ENCODE data around the gene TEX14. TPM values are rescaled to one million over a fixed set of nuclear protein-coding genes. Genes with fewer than 3 reads are reported as not detected.

Gene TEX14
- total and polyA plus RNA-seq, 10 of the 15 experiments (the other 5 are each of a cell fraction or from before 2014, with no cell fraction given): 0.15 to 1.3 (median 0.66) TPM

GRCh38 chr17:58585554-58585953 lies 106.3 kb downstream of the TEX14 start:
- ChIA-PET SMC1A (ENCODE audit: uncharacterized antibody, unreplicated experiment) (interaction anchor here (1.1 to 7.5 kb wide), 7 partner anchors 8 to 419 kb away, joined by 3 to 53 read pairs (median 5); partner anchors contain the start of genes RAD51C and TEX14), POLR2A (interaction anchor here (0.6 to 0.7 kb wide), 2 partner anchors 20 to 67 kb away, joined by 4 read pairs; no protein-coding TSS in a partner anchor), RAD21 (ENCODE audit: unreplicated experiment) (interaction anchor here (0.5 to 5.0 kb wide), 4 partner anchors 45 to 420 kb away, joined by 3 to 26 read pairs (median 4); no protein-coding TSS in a partner anchor), CTCF (interaction anchor here (0.6 to 5.7 kb wide), 6 partner anchors 8 to 419 kb away, joined by 3 to 65 read pairs (median 14); no protein-coding TSS in a partner anchor)
- Histone ChIP-seq H3K4me2 (ENCODE audit: control insufficient read depth, insufficient read depth) (no peak overlapping the region), H4K20me1 (ENCODE audit: control insufficient read depth, insufficient read depth) (no peaks in the 10 kb centered on the region), H3K27me3 (replicated peaks in 1 of 2; ENCODE audit: control insufficient read depth in 2 of 2, insufficient read depth in 2 of 2, low read length in 1 of 2) (no peaks in the 10 kb centered on the region), H3K4me3 (no peak overlapping the region), H2AFZ (ENCODE audit: control insufficient read depth, low read depth, low read length) (no peak overlapping the region), H3K36me3 (ENCODE audit: control insufficient read depth in 2 of 2, insufficient read depth in 2 of 2, low read length in 1 of 2) (no peaks in the 10 kb centered on the region), H3K9ac (ENCODE audit: control insufficient read depth, insufficient read depth, low read length) (no peak overlapping the region), H3K9me3 (replicated peaks; ENCODE audit: control insufficient read depth, insufficient read depth, low read length) (no peaks in the 10 kb centered on the region), H3K27ac (ENCODE audit: control insufficient read depth, insufficient read depth) (no peak overlapping the region), H3K79me2 (ENCODE audit: control insufficient read depth, insufficient read depth, low read length) (no peaks in the 10 kb centered on the region), H3K4me1 (ENCODE audit: control insufficient read depth, insufficient read depth, low read length) (no peaks in the 10 kb centered on the region)
- FAIRE-seq: no peak
- in situ Hi-C loops (cut with MboI): no loop called here
- DNase-seq (ENCODE audit: low read depth, low spot score): no peak
- intact Hi-C loops (cut with micrococcal nuclease; ENCODE audit: unreplicated experiment): loop anchor here (5.0 kb wide), 1 partner anchor 122 kb away; no protein-coding TSS in a partner anchor
- WGBS (ENCODE audit: insufficient coverage, insufficient replicate concordance, low lambda C conversion rate, missing lambda C conversion rate): 56% methylated on average over 9 of the region's 10 CpGs
- no peak for ATAC-seq
- BruUV-seq (replicated peaks): no TSS peak
- TF ChIP-seq ZSCAN29 (IDR thresholded peaks at IDR 0.05): no peak
- no peak for TF ChIP-seq POLR2AphosphoS2 (IDR thresholded peaks at IDR 0.05; ENCODE audit: low read depth, low read length)
- no peak for TF ChIP-seq MLLT1 (IDR thresholded peaks at IDR 0.05)
- no peak for TF ChIP-seq NFIC (IDR thresholded peaks at IDR 0.05; ENCODE audit: low read depth, low read length)
- TF ChIP-seq NFYB (IDR thresholded peaks at IDR 0.05; ENCODE audit: insufficient read depth, low read depth, low read length): no peak
- TF ChIP-seq GABPA (IDR thresholded peaks at IDR 0.05; ENCODE audit: low read depth): no peak
- TF ChIP-seq RELB (IDR thresholded peaks at IDR 0.05; ENCODE audit: low read depth): no peak
- TF ChIP-seq SP1 (IDR thresholded peaks at IDR 0.05; ENCODE audit: low read depth, low read length): no peak
- no peak for TF ChIP-seq IKZF1 (conservative IDR thresholded peaks at IDR 0.05)
- TF ChIP-seq FOXK2 (IDR thresholded peaks at IDR 0.05): no peak
- no peak for TF ChIP-seq SMAD5 (IDR thresholded peaks at IDR 0.05; ENCODE audit: low read depth)
- no peak for TF ChIP-seq RB1 (IDR thresholded peaks at IDR 0.05; ENCODE audit: borderline replicate concordance)
- TF ChIP-seq, protein P1, sequence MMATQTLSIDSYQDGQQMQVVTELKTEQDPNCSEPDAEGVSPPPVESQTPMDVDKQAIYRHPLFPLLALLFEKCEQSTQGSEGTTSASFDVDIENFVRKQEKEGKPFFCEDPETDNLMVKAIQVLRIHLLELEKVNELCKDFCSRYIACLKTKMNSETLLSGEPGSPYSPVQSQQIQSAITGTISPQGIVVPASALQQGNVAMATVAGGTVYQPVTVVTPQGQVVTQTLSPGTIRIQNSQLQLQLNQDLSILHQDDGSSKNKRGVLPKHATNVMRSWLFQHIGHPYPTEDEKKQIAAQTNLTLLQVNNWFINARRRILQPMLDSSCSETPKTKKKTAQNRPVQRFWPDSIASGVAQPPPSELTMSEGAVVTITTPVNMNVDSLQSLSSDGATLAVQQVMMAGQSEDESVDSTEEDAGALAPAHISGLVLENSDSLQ (IDR thresholded peaks at IDR 0.05): no peak
- no peak for TF ChIP-seq SUZ12 (IDR thresholded peaks at IDR 0.05; ENCODE audit: unreplicated experiment)

Data from GM12878 (cell line).